GM18505 (cell line): ENCODE results near the gene FBXO17.
A peak's percentile ranks its signal among the peaks of the same experiment; 100 is the strongest.
"Not testable (repeated sequence)": the region's sequence is repeated elsewhere in the genome, so short reads cannot be mapped to it uniquely, and the experiment has no call there.

Experiments used
- ATAC-seq: cut with Tn5 transposase; IDR thresholded peaks from one replicate; pipeline ENCODE4 v1.9.1; 2021; ENCODE audit not compliant: unreplicated experiment
- POLR2A ChIP-seq: IDR thresholded peaks from 4 replicates; pipeline ENCODE4 v1.6.1; 2011; ENCODE audit warnings: borderline replicate concordance; ENCODE audit not compliant: insufficient read depth, insufficient read length; ENCODE audit errors: extremely low read depth

FBXO17 gene

GRCh38 chr19:38970664-38971532 lies 4.6 kb downstream of the FBXO17 start:
- TF ChIP-seq POLR2A, result no peak
- no peak for ATAC-seq

GRCh38 chr19:38966149-38966548 lies 9.4 kb downstream of the FBXO17 start:
- ATAC-seq, result not testable (repeated sequence)

- ATAC-seq, result no peak
- TF ChIP-seq POLR2A, result no peak
Measured at GRCh38 chr19:38964738-38965137, 10.8 kb downstream of the FBXO17 start.

- no peak for TF ChIP-seq POLR2A
Measured at GRCh38 chr19:38959618-38960017, 15.9 kb downstream of the FBXO17 start.

GRCh38 chr19:38958301-38958700 lies 17.2 kb downstream of the FBXO17 start:
- ATAC-seq, result no peak
- no peak for TF ChIP-seq POLR2A

More at GRCh38 chr19:38959618-38960017, 15.9 kb downstream of the FBXO17 start:
- no peak for ATAC-seq

DNA sequence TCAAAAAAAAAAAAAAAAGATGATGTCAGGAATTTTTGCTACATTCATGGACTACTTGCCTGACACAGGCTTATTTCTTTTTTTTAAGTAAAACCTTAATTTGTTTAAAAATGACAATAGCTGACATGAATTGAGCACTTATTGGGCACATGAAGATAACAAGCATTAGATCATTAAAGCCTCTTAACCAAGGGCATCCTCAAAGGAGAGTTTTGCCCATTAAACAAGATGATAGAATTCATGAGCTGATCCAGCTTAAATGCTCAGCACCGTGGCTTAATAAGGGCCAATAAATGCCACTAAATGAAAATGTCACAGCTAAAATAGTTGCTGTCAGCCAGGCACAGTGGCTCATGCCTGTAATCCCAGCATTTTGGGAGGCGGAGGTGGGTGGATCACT lies 19.3 kb downstream of the FBXO17 start:
- no peak for ATAC-seq
- no peak for TF ChIP-seq POLR2A

- ATAC-seq, result no peak
- TF ChIP-seq POLR2A, result no peak
Measured at GRCh38 chr19:38953677-38954076, 21.9 kb downstream of the FBXO17 start.

- ATAC-seq, result no peak
- TF ChIP-seq POLR2A, result no peak
Measured at GRCh38 chr19:38952395-38953165, 23.0 kb downstream of the FBXO17 start.

- TF ChIP-seq POLR2A, result no peak
Measured at GRCh38 chr19:38951187-38951586, 24.4 kb downstream of the FBXO17 start.

GRCh38 chr19:38949580-38950367 lies 25.8 kb downstream of the FBXO17 start:
- peak; percentile 36 for TF ChIP-seq POLR2A
- peak; percentile 64 for ATAC-seq

More at GRCh38 chr19:38951187-38951586, 24.4 kb downstream of the FBXO17 start:
- ATAC-seq, result no peak

GRCh38 chr19:38946229-38947010 lies 29.1 kb downstream of the FBXO17 start:
- TF ChIP-seq POLR2A, result no peak
- no peak for ATAC-seq

- no peak for TF ChIP-seq POLR2A
- no peak for ATAC-seq
Measured at GRCh38 chr19:38945562-38946228, 29.8 kb downstream of the FBXO17 start.
